Suppressor macrophage treated with lipopolysaccharide for 4 hours (primary cell): ENCODE measurements around the gene VGLL4.

Source experiments
- DNase-seq: peaks from one replicate; pipeline ENCODE4 v3.0.0-alpha.2; 2020

Gene VGLL4

GRCh38 chr3:11563159-11563864 lies 80.4 kb downstream of the VGLL4 start:
- no peak for DNase-seq

- DNase-seq = no peak
Observed at GRCh38 chr3:11562277-11562881, 81.3 kb downstream of the VGLL4 start.

- no peak for DNase-seq
Observed at GRCh38 chr3:11560746-11561145, 83.0 kb downstream of the VGLL4 start.

DNA sequence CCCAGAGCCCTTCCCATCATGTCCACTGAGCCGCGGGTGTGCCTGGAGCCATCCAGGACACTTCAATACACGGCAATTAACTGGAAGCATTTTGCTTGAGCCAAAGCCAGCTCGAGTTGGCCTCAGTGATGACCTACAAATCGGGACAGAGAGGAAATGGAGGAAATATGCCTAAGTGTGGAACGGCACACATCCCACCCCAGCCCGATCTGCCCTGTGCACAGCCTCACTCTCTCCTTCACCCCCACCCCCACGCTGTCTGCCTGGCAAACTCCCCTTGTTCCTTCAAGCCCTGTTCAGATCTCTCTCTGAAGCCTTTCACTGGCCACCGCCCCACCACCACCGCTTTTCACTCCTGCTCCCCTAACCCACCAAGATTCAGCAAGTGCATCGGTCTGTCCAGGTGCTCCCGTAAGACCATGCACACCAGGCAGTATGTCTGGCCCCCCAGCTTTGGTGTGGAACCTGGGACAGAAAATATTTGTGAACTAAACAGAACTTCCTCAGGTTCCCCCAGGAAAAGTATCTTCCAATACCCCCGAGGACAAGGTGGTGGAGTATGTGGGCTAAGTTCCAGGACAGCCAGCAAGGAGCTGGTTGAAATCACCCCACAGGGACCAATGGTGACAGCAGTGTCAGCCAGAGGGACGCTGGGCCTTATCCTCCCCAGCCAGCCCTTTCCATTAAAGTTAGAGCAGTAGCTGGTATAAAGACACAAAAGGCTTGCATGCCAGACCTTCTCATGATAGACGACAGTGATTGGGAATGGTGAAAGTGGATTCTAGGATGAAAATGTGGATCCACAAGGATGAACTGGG lies 83.7 kb downstream of the VGLL4 start:
- DNase-seq = no peak

DNA sequence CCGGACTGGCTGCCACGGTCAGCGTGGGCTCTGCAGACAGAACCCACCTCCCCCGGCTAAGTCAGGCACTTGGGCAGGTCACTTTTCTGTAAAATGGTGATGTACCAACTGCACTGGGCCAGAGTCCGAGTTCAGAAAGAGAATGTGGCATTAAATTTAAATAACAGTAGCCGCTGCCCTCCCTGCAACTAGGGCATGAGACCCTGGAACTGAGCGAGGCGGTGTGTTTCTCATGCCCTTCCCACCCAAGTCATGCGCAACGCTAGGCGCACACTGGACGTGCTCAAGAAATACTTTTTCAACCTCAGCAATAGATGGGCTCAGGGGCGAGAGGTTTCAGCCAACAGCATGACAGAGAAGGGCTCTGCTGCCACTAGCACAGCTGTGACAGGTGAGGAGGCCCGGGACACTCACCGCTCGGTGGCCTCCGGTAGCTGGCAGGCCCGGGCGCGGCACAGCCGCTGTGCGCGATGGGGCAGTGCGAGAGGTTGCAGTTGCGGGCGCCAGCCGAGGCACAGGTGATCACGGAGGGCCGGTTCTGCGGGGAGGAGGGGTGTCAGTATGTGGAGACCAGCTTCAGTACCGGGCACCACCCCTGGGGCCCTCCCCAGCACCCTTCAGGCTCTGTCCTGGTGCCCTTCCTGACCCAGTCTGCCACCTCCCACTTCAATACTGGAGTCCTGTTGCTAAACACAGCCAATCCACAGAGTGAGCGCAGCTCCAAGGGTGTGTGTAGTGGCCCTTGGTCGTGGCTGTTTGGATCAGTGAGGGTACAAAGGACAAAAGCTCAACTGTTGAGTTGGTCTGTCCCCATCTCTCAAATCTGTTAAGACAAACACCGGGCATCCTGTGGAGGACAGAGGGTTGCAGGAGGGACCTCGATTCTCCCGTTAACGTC lies 84.5 kb downstream of the VGLL4 start:
- no peak for DNase-seq

GRCh38 chr3:11558411-11558903 lies 85.3 kb downstream of the VGLL4 start:
- no peak for DNase-seq

- DNase-seq = no peak
Observed at GRCh38 chr3:11558002-11558401, 85.7 kb downstream of the VGLL4 start.

DNA sequence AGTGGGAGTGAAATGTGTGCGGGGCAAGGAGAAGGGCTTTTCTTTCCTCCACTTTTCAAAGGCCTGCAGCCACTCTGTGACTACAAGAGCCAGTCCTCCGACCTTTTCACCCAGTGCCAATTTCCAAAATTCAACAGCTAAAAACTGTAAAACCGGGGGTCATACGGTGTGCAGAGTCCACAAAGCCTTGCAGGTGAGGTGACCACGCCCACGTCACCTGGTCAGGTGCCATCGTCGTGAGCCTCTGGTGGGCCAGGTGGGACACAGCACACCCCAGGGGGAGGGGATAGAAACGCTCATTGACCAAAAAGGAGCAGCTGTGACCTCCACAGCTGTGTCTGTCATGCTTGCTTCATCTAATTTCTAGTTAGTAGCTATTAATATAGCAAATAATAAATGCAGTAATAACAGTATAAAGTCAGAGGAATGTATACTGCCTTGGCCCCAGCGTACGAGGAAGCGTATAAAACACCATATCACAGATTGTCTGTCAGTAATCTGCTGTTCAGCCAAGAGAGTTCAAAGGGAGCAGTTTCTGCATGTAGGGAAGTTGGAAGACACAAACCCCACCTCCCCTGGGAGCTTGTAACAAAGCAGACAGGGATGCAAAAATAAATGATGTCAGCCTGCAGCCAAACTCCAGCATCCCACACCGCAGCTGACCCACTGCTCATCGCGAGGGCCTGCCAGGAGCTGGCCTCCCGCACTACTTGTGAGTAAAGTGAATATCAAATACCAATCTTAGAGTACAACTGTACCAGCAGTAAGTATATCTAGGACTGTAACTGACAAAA lies 86.7 kb downstream of the VGLL4 start:
- DNase-seq = no peak

DNA sequence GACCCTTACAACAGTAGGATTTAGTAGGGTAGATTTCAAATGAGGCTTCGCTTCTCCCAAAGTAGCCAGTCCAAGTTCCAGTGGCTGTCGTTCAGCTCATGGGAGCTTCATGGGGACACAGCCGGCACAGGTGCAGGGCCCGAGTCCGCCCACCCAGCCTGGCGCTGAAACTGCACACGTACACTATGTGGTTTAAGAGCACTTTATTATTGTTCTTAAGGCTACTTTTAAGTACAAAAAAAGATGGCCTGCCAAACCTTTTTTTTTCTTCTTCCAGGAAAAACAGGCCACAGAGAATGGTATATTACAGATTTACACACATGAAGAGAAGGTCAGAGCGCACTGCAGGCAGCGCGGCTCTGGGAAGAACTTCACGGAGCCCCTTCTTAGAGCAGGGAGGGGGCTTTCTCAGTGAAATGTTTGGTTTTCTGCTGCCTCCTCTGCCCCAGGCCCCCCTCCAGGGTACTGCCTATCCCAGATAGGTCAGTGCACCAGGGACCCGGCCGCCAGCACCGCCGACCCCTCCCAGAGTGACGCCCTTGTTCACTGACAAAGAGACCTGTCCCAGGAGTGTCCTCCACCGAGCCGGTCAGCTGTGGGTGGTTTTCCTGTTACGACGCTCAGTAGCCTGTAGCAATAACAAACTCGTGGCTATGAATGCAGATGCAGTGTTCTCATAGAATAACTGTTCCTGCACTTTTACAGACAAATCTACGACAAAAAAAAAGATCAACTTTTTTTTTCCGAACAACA lies 87.7 kb downstream of the VGLL4 start:
- DNase-seq = no peak

DNA sequence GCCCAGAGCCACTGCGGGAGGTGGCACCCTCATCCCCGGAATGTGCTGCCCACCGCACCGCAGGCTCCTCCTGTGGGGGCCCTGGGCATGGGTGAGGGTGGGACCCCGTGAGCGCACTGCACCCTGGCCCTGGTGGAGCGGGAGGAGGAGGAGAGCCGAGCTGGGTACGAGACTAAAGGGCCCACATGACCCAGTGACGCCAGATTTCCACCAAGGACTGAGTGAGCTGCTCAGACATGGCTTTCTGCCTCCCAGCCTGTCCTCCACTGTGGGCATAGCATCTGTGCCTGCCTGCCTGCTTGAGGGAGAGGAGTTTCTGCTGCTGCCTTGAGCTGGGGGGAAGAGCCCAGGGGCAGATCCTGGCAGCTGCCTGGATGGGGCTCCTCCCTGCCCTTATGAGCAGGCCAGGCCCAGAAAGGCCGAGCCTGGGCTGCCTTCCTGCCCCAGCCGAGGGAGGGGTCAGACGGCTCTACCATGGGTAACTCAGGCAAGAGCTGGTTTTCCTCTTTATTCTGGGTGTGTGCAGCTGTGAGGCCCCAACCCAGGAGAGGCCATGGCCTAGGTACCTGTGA lies 88.4 kb downstream of the VGLL4 start:
- no peak for DNase-seq

GRCh38 chr3:11554666-11555065 lies 89.0 kb downstream of the VGLL4 start:
- no peak for DNase-seq

GRCh38 chr3:11554236-11554610 lies 89.5 kb downstream of the VGLL4 start:
- no peak for DNase-seq

DNA sequence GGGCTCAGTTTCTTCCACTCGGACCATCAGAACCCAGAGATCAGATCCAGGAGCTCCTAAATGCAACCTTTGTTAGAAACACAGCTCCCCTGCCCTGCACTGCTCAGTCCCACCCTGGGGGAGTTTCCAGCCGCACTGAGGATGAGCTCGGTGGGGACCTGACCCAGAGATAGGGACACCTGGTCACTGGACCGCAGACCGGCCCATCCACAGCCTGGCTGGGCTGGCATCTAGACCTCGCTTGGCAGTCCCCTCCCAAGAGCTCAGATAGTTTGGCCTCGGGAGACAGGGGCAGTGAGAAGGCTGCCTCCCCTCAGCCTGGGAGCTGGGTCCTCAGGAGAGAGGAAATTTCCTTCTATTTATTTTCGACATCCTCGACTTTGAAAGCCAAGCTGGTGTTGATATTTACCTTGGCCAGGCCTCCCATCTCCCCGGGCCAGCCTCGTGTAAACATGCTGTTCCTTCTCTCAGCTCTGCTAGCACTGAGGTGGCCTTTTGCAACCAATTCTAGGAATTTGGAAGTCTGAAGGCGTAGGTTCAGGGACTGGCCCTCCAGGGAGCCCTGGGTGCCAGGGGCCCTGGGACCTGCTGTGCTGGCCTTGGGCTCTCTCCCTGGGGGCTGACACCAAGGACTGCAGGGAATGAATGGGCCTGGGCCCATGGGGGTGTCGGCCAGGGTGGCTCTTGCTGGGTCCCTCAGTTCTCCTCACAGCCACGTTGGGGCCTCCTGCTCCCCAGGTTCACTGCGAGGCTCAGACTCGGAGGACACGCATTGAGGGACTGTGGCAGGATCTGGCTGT lies 90.1 kb downstream of the VGLL4 start:
- DNase-seq = no peak

GRCh38 chr3:11552289-11553264 lies 91.1 kb downstream of the VGLL4 start:
- no peak for DNase-seq

GRCh38 chr3:11551036-11551435 lies 92.7 kb downstream of the VGLL4 start:
- DNase-seq = no peak

DNA sequence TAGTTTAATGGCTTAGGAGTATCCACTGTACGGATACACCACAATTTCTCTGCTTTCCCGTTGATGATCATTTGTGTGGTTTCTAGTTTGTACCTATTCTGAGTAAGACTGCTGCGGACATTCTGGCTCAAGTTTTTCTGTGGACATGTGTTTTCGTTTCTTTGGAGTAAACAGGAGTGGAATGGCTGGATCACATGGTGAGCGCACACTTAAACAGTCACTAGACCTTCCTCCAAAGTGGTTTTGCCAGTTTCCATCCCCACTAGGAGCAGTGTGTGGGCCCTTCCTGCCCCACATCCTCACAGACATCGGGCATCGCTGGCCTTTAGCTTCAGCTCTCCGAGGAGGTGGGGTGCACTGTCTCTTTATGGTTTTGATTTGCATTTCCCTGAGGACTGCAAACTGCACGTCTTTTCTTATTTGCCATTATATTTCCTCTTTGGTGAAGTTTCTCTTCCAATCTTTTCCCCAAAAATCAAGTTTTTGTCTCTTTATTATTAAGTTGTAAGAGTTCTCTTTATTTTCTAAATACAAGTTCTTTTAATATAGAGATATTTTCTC lies 94.1 kb downstream of the VGLL4 start:
- no peak for DNase-seq

- no peak for DNase-seq
Observed at GRCh38 chr3:11548721-11549131, 95.0 kb downstream of the VGLL4 start.

GRCh38 chr3:11547498-11547897 lies 96.2 kb downstream of the VGLL4 start:
- peak; percentile 12 for DNase-seq
